ENCODE data around the gene TARS2.
A peak's percentile ranks its signal among the peaks of the same experiment; 100 is the strongest.

Gene TARS2

DNA sequence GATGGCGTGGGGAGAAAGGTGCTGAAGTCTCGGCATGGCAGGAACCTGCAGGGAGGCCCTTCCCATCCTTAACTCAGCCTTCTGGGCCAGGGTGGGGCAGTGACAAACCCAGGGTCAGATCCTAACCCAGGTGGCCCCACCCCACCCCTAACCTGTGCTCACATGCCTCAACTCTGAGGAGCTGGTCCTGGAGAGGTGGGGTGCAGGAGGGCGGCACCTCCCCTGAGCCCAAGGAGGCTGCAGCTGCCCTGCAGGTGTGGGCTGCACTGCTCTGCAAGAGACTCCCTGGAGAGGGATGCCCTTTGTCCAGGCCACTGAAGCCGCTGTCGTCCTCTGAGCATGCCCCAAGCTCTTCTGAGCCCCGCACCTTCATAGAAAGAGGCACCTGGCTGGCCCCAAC lies 46.8 kb downstream of the TARS2 start:
- no peak overlapping the region for H3K4me3 ChIP-seq
- no peak for DNase-seq (ENCODE audit: low spot score)
- H3K27ac ChIP-seq = peak overlapping the region; percentile 68 to 72
- TF ChIP-seq, protein P1, sequence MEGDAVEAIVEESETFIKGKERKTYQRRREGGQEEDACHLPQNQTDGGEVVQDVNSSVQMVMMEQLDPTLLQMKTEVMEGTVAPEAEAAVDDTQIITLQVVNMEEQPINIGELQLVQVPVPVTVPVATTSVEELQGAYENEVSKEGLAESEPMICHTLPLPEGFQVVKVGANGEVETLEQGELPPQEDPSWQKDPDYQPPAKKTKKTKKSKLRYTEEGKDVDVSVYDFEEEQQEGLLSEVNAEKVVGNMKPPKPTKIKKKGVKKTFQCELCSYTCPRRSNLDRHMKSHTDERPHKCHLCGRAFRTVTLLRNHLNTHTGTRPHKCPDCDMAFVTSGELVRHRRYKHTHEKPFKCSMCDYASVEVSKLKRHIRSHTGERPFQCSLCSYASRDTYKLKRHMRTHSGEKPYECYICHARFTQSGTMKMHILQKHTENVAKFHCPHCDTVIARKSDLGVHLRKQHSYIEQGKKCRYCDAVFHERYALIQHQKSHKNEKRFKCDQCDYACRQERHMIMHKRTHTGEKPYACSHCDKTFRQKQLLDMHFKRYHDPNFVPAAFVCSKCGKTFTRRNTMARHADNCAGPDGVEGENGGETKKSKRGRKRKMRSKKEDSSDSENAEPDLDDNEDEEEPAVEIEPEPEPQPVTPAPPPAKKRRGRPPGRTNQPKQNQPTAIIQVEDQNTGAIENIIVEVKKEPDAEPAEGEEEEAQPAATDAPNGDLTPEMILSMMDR (IDR thresholded peaks at IDR 0.05) = no peak

DNA sequence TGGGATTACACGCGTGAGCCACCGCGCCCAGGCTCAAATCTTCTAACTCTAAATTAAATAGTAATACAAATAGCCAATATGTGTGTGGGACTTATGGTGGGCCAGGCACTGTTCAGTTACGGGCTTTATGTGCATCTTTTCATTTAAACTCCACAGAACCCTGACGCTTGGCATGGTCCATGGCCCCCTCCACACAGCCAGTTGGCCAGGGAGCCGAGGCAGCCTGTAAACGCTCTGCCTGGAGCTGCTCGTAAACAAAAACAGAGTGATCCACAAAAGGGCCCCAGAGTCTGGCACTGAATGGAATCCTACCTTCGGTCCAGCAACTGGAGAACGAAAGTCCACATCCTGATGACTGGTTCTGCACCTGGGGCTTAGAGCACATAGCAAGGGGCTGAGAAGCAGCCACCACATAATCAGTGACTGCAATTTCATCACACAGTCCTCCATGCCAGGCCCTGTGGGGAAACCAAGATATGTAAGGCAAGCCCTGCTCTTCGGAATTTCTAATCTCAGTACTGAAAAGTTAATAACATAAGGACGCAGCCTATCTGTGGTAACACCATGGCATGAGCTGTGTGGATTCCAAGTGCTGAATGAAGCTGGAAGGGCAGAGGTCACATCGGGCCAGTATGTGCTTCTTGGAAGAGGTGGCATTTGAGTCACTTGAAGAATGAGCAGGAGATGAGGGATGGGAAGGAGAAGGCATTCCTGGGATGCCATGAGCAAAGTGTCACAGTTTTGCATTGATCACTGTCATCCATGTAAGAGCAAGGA lies 48.5 kb downstream of the TARS2 start:
- DNase-seq (ENCODE audit: low spot score) = no peak
- Histone ChIP-seq H3K27ac (peak overlapping the region; percentile 19 to 72), H3K4me3 (no peak overlapping the region)
- TF ChIP-seq, protein P1 (IDR thresholded peaks at IDR 0.05) = no peak

DNA sequence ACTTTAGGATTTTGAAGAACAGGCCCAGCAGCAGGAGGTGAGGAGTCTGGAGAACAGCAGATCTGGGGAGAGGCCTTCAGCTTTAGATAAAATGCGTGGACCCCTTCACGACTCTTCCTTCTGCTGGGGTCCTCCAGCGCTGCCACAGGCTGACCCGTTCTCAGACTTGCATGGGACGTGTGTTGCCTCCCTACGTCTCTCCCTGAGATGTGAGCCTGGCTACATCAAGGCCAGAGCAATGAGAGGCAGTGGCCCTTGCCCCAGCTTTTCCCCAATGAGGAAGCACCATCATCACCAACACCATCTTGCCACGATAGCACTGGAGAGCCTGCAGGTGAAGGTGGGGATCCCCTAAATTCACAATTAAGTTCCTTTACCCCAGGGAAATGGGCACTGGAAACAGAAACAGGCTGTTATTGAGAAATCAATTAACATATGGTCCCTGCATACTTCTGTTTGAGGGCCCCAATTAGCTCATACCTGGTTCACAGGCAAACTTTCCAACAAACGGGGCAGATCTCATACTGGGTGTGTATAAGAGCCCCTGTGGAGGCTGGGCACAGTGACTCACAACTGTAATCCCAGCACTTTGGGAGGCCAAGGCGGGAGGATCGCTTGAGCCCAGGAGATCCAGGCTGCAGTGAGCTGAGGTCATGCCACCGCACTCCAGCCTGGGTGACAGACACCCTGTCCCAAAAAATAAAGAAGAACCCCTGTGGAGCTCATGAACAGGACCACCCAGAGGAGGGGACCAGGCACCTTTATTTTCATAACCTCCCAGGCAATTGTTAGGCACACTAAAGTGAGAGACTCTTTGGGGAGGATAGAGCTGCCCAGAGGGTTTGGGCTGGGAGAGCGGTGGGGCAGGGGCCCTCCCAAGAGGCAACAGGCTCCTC lies 49.9 kb downstream of the TARS2 start:
- peak overlapping the region; percentile 76 to 89 for H3K27ac ChIP-seq
- no peak overlapping the region for H3K4me3 ChIP-seq
- TF ChIP-seq, protein P1 (IDR thresholded peaks at IDR 0.05) = no peak
- DNase-seq (ENCODE audit: low spot score) = no peak

DNA sequence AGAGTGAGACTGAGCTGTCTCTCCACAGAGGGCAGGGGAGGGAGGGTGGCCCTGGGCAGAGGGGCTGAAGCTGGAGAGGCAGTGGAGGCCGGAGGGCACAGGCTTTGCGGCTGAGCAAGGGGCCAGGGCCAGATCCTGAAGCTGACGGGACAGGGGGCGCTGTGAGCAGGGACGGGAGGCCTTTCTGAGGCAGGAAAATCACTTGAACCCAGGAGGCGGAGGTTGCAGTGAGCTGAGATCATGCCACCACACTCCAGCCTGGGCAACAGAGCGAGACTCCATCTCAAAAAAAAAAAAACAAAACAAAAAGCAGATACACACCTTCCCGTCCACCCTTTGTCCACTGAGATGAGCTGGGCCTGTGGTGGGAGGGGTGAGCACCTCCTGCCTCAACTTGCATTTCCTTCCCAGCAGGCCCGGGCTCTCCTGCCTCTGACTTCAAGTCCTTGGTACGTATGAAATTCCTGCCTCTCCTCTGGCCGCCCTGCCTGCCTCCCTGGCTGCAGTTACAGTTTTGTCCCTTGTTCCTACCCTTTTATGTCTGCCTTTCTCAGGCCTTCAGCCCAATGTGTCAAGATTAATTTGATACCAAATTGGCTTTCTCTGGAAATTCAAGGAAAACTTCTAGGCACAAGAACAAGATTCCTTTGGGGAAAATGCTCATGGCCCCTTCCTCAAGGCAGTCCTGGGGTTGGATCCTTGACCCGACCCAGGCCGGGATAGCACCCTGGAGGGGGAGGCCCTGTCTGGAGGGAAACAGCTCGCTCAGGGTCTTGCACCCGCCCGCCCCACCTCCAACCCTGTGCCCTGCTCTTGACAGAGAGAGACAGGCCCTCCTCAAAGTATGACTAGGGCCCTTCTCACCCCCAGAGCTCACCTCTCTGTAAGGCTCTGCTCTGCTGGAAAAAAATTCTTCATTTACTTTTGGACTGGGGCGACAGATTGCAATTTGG lies 50.8 kb downstream of the TARS2 start:
- Histone ChIP-seq H3K27ac (peak overlapping the region; percentile 76 to 89), H3K4me3 (no peak overlapping the region)
- no peak for DNase-seq (ENCODE audit: low spot score)
- TF ChIP-seq, protein P1 (IDR thresholded peaks at IDR 0.05) = no peak

DNA sequence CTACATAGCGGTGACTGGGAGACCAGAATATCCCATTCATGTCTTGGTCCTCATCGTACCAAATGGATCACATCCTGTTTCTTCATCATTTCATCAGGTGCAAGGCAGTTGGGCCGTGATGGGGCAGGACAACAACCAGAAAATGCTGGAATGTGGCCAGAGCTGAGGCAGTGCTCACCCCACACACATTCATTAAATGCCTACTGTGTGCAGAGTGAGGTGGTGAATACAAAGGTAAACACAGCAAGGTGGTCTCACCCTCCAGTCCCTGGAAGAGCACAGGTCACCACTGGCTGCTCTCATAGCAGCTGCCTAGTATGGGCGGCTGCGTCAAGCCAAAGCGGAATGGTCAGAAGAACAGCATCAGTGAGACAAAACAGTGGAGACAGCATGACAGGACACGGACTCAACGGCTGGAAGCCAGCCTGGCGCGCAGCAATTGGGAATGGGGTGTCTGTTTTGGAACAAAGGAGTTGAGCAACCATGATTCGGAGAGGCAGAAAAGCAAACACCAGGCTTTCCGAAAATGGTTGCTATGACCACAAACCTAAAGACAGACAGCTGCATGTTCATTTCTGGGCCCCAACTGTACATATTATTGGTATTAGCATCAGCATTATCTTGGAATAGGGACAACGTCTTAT lies 56.4 kb downstream of the TARS2 start:
- no peak for DNase-seq (ENCODE audit: low spot score)
- TF ChIP-seq, protein P1 (IDR thresholded peaks at IDR 0.05) = no peak
- H3K4me3 ChIP-seq = no peak overlapping the region
- peak overlapping the region in 1 of 2 donors; percentile 75 for H3K27ac ChIP-seq

DNA sequence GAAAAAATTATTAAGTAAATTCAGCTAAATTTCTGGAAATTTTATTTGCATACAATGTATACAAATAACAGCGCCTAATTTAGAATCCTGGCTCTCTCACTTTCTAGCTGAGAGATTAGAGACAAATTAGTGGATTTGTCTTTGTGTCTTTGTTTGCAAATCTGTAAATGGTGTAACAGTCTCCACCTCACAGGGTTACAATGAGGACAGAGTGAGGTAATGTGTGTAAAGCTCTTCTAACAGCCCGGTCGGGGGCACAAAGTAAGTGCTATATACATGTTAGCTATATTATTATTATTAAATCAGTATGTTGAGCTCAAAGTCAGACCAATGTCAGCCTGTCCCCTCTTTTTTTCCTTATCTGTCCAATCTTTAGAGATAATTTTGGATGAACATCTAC lies 57.0 kb downstream of the TARS2 start:
- Histone ChIP-seq H3K27ac (peak overlapping the region in 1 of 2 donors; percentile 75), H3K4me3 (no peak overlapping the region)
- DNase-seq (ENCODE audit: low spot score) = no peak
- TF ChIP-seq, protein P1 (IDR thresholded peaks at IDR 0.05) = no peak
